GM19395 (cell line): ENCODE data around the gene TRABD2A.
A peak's percentile ranks its signal among the peaks of the same experiment; 100 is the strongest.

ENCODE experiments used
- ATAC-seq: cut with Tn5 transposase; IDR thresholded peaks from one replicate; pipeline ENCODE4 v1.9.1; 2021; ENCODE audit warnings: mild to moderate bottlenecking, moderate library complexity; ENCODE audit not compliant: unreplicated experiment

TRABD2A gene

DNA sequence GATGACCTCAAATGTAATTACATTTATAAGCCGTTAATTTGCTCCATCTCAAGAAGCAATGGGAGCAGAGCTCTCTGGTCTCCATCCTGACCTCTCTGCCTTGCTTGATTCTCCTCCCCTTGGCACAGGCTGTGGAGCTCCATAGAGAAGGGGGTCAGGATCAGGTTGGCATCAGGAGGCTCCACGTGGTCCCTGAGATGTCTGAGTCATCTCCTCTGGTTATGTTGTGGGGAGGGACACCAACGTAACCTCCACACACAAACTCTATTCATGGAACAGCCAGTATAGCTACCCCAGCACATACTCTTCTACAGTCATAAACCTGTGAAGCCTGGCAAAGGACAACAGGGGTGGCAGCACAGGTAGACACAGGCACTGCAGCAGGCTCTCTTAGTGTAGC is 29.0 kb downstream of the TRABD2A start:
- no peak for ATAC-seq

DNA sequence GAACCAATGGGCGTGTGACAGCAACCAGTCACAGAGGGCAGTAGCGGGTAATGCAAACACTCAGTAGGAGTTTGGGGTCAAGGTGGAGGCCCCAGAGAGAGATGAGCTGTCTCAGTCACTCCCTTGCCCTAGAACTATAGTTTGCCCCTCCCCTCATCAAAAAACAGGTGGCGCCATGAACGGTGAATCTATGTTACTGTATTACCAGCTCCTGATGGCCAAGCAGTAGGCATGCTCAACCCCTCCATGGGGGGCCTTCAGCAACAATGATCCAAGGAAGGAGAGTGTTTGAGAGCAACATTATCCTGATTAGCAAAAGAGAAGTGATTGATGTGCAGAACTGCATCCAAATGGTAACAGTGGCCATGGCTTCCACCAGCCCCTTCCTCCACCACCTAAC is 30.4 kb downstream of the TRABD2A start:
- ATAC-seq, result no peak

GRCh38 chr2:84849271-84849952 is 31.5 kb downstream of the TRABD2A start:
- no peak for ATAC-seq

GRCh38 chr2:84847326-84848050 is 33.4 kb downstream of the TRABD2A start:
- ATAC-seq, result no peak

DNA sequence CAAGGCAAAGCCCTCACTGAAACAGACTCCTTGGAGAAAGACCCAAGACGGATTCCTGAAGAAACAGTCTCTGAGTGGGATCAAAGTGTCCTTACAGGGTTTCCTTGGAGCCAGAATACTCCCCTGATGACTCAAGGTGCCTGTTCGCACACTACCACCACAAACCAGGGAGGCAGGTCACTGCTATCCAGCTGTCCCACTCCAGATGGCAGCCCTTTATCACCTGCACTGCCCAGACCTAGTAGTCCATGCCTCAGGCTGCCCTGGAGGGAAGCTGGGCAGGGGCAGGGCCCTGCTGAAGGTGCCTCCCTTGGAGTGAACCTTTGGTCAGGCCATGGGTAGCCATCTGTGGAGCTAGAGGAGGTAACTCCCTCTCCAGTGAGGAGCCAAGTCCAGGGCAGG is 34.1 kb downstream of the TRABD2A start:
- ATAC-seq, result no peak

GRCh38 chr2:84846041-84846663 is 34.7 kb downstream of the TRABD2A start:
- no peak for ATAC-seq

DNA sequence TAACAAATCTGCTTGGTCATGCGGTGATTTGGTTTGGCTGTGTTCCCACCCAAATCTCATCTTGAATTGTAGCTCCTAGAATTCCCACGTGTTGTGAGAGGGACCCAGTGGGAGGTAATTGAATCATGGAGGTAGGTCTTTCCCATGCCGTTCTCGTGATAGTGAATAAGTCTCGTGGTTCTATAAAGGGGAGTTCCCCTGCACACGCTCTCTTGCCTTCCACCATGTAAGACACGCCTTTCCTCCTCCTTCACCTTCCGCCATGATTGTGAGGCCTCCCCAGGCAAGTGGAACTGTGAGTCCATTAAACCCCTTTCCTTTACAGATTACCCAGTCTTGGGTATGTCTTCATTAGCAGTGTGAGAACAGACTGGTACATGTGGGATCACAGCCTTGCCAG is 36.7 kb downstream of the TRABD2A start:
- no peak for ATAC-seq

- ATAC-seq, result no peak
Observed at GRCh38 chr2:84841577-84841976, 39.3 kb downstream of the TRABD2A start.

DNA sequence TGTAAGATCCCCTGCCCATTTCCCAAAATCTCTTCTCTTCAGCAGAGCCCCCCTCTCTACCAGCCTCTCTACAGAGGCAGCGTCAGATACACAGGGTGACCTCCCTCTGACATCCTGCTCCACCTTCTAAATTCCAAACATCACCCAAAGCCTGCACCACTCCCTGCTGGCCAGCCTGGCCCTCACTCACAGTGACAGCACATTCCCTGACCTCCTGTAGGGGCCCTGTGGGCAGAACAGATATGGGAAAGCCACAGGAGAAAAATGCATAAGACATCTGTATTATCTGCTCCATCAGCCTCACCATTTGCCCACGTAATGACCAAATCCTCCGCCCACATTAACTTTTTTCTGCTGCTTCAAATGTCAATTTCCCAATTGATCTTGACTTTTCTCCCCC is 40.6 kb downstream of the TRABD2A start:
- ATAC-seq, result no peak

DNA sequence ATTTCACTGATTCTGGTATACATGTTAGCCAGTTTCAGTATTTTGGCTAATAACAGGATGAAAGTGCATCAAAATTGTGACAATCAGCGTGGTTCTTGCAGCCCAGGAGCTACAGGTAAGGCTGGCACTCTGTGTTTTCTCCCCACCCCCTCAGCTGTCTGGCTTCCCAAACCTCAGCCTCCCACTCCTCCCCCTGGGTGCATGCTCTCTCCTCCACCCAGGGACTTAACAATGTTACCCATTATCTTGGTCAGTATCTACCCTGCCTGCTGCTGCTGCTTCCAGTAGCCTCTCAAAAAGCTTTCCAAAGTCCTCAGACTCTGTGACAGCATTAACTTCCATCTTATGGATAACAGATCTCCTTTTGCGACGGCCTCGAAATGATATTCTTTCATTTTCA is 41.0 kb downstream of the TRABD2A start:
- no peak for ATAC-seq

GRCh38 chr2:84838434-84839145 is 42.3 kb downstream of the TRABD2A start:
- no peak for ATAC-seq

GRCh38 chr2:84836215-84836614 is 44.7 kb downstream of the TRABD2A start:
- no peak for ATAC-seq

- no peak for ATAC-seq
Observed at GRCh38 chr2:84833481-84834150, 47.3 kb downstream of the TRABD2A start.

DNA sequence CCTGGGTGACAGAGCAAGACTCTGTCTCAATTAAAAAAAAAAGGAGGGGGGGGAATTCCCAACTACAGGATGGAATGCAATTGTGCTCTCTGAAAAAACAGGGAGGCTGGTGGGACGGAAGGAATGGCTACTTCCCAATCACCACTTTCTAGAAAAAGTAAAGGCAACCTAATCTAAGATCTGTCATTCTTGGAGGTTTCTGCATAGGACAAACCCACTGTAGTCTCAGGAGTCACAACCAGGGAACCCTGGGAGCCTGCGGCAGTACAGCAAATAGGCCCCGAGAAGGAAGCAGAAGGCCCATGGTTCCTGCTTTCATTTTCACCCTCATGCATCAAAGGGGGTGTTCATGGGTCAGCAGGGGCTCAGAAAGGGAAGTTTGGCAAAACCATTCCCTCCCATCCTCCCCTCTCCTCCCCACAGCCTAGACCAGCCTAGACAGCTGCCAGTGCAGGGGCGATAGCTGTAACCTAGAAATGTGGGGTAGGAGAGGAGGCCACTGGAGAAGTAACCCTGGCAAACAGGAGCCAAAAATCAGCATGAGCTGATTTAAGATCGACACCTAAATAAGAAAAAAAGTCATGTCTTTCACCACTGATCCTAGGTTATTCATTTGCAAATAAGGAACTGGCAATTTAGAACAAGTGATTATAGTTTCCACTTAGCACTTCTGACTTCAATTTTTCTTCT is 48.0 kb downstream of the TRABD2A start:
- peak; percentile 87 for ATAC-seq

- no peak for ATAC-seq
Observed at GRCh38 chr2:84830758-84831500, 50.0 kb downstream of the TRABD2A start.

DNA sequence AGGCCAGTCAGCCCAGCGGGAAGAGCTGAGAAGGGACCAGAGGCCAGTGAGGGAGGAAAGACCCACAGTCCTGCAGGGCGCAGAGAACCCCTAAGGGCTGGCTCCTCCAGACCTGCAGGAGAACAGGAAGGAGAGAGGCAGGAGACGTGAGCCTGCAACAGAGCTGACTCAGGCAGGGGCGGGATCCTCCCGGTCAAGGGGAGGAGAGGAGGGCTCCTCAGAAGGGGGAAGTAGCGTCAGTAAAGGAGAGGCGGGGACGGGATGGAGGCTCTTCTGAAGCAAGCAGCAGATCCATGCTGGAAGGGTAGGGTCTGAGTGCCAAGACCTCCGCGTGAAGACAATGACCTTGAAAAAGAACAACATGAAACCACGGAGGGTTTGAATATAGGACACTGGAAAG is 50.8 kb downstream of the TRABD2A start:
- no peak for ATAC-seq

GRCh38 chr2:84829693-84830092 is 51.2 kb downstream of the TRABD2A start:
- no peak for ATAC-seq

- no peak for ATAC-seq
Observed at GRCh38 chr2:84827978-84828575, 52.8 kb downstream of the TRABD2A start.

DNA sequence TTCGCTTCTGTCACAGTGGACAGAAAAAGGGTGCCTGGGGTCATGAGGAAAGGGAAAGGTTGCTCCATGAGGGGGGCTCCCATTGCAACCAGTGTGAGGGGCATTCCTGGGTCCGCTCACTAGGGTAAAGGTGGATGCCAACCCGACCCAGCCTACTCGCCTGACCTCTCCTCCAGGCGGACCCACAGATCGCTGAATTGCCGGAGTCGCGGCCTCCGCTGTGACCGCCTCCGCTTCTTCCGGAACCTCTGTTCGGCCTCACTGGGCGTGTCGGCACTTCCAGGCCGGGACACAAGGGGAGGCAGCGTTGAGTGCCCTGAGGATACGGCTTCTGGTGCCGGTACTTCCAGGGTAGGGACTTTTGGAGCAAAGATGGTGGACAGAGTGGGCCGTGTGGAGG is 57.1 kb downstream of the TRABD2A start:
- ATAC-seq, result no peak
